Skin epidermis (tissue), 12 donors: Measurements from ENCODE around the gene VSX1.
A peak's percentile ranks its signal among the peaks of the same experiment; 100 is the strongest.

ENCODE experiments used
- H3K27ac ChIP-seq, 21 experiments: fragments of 200-600 bp; sonication (generic) in 11 of 21; one replicate each; pipeline ENCODE4 v1.5.0; 2020; ENCODE audit warnings: mild to moderate bottlenecking in 3 of 21, inconsistent platforms in 2 of 21, moderate library complexity in 2 of 21
- H3K4me3 ChIP-seq, 7 experiments: fragments of 200-600 bp; sonication (generic) in 2 of 7; one replicate each; pipeline ENCODE4 v1.5.0; 2020; ENCODE audit warnings: inconsistent platforms in 2 of 7, mild to moderate bottlenecking in 2 of 7, moderate library complexity in 1 of 7

VSX1 gene

DNA sequence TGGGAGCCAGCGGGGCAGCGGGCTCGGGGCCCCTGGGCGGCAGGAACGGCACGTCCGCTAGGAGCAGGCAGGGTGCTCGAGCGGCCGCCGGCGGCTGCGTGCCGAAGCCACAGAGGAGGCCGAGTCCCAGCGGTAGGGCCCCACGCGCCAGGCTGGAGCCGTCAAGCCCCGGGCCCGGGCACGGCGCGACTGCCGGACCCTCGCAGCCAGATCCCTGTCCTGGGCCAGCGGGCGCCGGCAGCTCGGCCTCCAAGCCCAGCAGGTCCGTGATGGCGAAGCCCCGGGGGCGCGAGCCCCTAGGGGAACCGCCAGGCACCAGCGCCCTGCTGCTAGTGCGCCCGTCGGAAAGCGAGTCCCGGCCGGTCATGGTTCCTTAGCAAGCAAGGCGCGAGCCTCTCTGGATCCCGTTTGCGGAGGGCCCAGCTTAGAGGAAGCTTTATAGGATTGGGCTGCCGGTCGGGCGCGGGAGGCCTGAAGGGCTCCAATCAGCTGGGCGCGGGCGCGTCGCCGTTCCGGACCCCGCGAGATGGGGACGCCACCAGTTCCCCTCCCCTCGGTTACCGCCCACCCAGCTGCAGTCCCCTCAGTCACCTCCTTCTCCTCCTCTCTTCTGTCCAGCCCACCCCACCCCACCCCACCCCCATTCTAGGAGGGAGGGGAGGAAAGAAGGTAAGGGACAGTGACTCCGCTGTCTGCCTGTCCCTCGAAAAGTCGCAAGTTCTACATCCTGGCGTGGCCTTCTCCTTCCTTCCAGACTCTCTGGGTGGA, at the start of gene VSX1:
Gene VSX1 (minus strand): TSS at position 412 of the 768 bp plus-strand sequence. CDS start 45 bp downstream, at position 367.
- Histone ChIP-seq H3K4me3 (no peak within 1 kb of the TSS), H3K27ac (no peak within 1 kb of the TSS)

DNA sequence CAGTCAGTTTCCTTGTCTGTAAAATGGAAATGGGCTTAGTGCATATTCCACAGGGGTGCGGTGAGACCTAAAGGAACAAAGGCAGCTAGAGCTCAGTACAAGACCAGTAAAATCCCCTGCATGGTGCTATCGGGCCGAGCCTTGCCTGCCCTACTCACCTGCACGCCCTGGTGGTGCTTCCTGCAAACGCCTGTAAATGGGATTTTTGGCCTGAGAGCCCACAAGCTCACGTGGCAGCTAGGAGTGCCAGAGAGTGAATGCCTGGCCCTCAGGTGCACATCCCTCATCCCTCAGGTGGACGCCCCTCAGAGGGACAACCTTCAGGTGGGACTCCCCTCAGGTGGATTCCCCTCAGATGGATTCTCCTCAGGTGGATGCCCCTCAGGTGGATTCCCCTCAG, 48.0 kb upstream of the VSX1 start:
- no peak overlapping the region for H3K4me3 ChIP-seq
- no peak overlapping the region for H3K27ac ChIP-seq

DNA sequence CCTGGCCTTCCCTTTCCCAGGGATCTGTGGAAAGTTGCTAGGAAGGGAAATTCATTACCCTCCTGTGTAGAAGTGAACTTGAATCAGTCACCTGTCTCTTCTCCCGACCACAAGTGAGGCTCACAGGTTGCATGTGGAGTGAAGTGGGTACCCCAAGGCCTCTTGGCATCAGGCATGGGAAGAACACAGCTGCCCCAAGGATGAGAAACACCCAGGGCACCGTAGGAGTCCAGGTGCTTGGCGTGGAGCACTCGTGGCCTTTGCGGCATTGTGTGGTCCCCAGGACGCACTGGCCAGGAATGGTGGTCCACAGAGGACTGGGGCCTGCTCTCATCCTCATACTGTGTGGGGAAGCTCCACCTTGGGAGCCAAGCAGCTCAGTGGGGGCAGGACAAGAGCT, 47.5 kb upstream of the VSX1 start:
- Histone ChIP-seq H3K4me3 (no peak overlapping the region), H3K27ac (no peak overlapping the region)

DNA sequence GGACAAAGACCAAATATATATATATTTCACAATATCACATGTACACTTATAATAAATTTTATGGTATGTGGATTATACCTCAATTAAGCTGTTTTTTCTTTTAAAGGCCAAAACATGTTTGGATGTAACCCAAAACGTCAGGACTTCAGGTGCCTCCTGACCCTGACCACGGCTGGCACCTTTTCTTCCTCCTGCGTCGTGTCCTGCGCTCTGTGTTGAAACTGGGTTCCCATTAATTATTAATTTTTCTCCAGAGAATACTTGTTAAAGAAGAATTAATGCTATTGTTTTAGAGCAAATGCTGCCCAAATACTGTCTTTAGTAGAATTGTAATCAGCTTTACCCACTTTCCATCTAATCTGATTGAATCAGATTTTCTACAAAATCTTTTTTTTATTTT, 46.7 kb upstream of the VSX1 start:
- no peak overlapping the region for H3K27ac ChIP-seq
- H3K4me3 ChIP-seq: no peak overlapping the region

DNA sequence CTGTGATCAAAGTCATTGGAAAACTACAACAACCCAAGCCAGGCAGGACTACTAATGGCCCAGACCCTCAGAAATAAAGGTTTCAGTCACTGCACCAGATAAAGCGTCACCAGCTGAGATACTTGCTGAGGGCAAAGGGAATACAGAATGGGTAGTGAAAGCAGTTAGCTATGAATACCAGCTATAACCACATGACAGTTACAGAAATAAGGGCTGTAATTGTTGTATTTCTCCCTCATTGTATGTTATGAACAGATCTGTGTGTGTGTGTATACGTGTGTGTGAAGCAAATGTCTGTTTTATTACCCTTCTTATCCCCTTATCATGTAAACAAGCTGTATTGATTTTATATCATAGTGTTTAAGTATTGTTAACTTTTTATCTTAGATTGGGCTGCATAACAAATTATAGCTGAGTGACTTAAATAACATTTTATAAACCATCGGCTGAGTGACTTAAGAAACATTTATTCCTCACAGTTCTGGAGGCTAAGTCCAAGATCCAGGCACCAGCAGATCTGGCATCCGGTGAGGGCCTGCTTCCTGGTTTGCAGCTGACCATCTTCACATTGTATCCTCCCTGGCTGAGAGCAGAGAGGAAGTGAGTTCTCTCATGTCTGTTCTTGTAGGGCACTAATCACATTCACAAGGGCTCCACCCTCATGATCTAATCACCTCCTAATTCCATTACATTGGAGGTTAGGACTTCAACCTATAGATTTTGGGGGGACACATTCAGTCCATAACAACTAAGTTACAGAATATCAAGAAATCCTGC, 46.0 kb upstream of the VSX1 start:
- H3K4me3 ChIP-seq: no peak overlapping the region
- no peak overlapping the region for H3K27ac ChIP-seq

DNA sequence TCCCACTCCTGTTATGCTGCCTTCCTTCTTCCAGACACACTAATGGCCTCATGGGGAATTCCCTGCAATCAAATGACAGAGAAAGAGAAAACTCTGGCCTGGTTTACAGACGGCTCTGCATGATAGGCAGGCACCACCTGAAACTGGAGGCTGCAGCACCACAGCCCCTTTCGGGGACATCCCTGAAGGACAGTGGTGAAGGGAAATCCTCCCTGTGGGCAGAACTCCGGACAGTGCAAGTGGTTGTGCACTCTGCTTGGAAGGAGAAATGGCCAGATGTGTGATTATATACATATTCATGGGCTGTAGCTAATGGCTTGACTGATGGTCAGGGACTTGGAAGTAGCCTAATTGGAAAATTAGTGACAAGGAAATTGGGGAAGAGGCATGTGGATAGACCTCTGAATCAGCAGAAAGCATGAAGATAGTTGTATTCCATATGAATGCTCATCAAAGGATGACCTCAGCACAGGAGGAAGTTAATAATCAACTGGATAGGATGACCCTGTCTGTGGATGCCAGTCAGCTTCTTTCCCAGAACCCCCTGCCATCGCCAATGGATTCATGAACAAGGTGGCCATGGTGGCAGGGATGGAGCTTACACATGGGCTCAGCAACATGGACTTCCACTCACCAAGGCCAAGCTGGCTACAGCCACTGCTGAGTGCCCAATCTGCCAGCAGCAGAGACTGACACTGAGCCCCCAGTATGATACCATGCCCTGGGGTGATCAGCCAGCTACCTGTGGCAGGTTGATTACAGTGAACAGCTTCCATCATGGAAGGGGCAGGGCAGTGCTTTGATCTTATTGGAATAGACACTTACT, 44.5 kb upstream of the VSX1 start:
- no peak overlapping the region for H3K27ac ChIP-seq
- no peak overlapping the region for H3K4me3 ChIP-seq

DNA sequence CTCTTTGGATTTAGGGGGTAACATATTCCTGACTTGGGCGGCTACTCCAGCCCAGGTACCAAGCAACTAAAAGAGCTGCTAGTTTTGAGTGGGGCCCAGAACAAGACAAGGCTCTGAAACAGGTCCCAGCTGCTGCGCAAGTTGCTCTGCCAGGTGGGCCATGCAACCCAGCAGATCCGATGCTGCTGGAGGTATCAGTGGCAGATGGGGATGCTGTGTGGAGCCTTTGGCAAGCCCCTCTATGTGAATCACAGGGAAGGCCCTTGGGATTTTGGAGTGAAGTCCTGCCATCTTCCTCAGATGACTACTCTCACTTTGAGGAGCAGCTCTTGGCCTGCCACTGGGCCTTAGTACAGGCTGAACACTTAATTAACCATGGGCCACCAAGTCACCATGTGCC, 43.7 kb upstream of the VSX1 start:
- H3K4me3 ChIP-seq: no peak overlapping the region
- H3K27ac ChIP-seq: no peak overlapping the region

DNA sequence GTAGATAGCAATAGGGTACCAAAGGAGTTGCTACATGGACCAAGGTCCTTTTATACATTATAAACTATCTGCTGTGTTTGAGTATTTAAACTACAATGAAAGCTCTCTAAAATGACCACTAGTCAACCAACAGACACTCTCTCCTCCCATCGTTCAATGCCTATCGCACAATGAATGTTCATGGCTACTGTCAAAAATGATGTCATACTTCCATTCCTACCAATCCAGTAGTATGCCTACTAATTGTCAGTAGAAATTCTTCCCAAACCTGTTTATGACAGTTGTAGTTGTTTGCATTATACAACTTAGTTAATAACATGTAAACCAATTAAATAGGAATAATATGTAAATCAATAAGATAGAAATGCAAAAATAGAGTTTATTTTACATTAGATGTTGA, 39.0 kb upstream of the VSX1 start:
- Histone ChIP-seq H3K4me3 (no peak overlapping the region), H3K27ac (no peak overlapping the region)

DNA sequence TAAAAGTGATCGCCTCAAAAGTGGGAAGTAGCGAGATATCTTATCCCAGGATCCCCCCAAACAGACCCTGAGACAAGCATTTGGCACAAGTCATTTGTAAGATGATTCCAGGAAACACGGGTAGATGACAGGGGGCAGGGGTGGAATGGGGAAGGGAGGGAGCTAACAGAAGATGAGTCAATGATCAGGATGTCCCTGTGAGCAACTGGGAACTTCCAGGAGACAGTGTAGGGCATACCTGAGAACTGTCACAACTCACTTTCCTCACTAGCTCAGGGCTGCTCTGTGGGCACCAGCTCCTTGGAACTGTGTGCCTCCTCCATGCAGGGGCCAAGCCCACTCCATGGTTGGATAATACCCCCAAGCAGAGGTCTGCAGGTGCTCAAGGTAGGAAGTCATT, 38.5 kb upstream of the VSX1 start:
- H3K27ac ChIP-seq: no peak overlapping the region

DNA sequence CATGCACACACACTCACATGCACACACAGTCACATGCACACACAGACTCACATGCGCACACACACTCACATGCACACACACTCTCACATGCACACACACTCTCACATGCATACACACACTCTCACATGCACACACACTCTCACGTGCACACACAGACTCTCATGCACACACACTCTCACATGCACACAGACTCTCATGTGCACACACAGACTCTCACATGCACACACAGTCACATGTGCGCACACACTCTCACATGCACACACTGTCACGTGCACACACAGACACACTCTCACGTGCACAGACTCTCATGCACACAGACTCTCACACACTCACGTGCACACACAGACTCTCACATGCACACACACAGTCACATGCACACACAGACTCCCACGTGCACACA, 36.6 kb upstream of the VSX1 start:
- H3K4me3 ChIP-seq: no peak overlapping the region

More for the DNA sequence above, 38.5 kb upstream of the VSX1 start:
- H3K4me3 ChIP-seq: no peak overlapping the region

DNA sequence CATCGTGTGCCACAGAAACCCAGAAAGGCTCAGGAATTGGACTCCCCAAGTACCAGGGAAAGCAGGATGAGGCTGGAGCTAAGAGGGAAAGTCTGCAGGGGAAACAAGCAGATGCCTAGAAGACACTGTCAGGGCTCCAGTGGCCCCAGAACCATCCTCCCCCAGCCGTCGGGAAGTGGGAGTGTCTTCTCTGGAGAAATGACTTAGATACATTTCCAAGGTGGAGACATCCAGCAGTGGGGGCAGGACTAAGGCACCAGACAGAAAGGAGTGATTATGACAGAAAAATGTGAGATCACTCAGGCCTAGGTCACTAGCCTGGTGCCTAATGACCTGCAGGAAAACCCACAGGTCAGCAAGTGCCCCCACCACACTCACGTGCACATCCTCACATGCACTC, 36.0 kb upstream of the VSX1 start:
- H3K27ac ChIP-seq: no peak overlapping the region
- no peak overlapping the region for H3K4me3 ChIP-seq

More for the DNA sequence above, 36.6 kb upstream of the VSX1 start:
- no peak overlapping the region for H3K27ac ChIP-seq

DNA sequence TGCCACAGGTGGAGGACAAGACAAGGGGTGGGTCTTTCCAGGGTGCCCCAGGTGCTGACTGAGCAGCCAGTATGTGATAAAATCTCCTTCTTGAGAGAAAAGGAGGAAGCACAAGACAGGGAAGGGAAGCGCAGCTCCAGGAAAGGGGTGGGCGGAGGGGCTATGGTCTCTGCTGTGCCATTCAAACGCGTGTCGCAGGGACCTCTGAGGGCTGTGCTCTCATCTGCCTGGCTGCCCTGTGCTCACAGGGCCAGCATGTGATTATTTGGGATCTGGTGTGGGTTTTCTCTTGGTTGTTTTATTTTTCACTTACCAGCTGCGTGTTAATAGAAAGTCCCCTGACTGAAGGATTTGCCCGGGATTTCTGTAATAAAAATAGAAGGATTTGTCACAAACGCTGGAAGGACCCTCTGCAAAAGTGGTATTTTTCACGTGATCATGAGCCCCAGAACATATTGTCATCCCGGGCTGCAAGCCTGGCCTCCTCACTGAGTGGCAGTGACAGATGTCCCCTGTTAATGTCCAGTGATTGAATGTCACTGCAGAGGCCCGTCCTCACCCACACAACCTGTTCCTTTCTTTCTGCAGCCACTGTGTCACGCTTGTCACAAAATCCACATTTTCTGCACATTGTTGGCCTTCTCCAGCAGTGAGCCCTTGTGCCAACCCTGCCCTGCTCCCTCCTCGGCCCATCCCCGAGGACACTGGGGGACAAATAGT, 35.0 kb upstream of the VSX1 start:
- Histone ChIP-seq H3K27ac (no peak overlapping the region), H3K4me3 (no peak overlapping the region)

DNA sequence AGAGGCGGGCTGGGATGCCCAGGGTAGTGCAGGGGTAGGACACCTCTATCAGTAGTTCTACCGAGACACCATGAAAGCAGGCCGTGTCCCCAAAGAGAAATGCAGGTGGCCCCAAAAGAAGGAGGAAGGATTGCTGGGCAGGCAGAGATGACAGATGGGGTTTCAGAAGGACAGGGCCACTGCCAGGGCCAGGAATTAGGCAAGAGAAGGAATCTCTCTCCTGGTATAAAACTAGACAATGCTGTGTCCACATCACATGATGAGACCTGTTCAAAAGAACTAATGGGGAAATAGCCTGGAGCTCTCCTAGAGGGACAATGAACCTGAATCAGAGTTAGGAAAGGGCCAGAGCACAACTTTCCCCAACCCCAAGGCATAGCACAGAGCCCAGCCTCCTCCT, 21.6 kb upstream of the VSX1 start:
- Histone ChIP-seq H3K27ac (no peak overlapping the region), H3K4me3 (no peak overlapping the region)

DNA sequence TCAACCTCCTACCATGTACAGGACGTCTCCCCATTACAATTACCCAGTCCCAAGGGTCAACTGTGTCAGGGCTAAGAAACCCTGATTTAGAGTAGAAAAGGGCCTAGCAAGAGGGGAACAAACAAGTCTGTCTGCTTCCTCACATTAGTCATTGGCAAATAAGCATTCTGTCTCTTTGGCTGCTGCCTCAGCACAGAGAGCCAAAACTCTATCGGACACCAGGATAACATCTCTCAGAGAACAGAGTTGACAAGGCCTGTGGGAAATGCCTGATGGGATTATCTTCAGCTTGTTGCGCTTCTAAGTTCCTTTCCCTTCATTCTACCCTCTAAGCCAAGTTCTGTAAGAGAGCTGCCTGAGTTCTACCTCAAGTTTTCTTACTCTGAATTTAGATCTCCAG, 19.0 kb upstream of the VSX1 start:
- H3K4me3 ChIP-seq: no peak overlapping the region
- no peak overlapping the region for H3K27ac ChIP-seq

DNA sequence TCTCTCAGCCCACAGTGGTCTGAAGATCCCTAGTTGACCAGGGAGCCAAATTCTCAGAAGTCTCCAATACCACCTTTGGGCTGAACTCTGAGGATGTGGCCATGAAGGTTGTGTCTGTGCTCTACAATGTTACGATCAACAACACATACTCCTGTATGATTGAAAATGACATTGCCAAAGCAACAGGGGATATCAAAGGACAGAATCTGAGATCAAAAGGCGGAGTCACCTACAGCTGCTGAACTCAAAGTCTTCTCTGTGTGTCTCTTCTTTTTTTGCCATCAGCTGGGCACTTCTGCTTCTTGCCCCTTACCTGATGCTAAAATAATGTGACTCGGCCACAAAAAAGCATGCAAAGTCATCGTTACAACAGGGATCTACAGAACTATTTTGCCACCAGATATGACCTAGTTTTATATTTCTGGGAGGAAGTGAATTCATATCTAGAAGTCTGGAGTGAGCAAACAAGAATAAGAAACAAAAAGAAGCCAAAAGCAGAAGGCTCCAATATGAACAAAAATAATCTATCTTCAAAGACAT, 17.7 kb upstream of the VSX1 start:
- Histone ChIP-seq H3K27ac (no peak overlapping the region), H3K4me3 (no peak overlapping the region)

DNA sequence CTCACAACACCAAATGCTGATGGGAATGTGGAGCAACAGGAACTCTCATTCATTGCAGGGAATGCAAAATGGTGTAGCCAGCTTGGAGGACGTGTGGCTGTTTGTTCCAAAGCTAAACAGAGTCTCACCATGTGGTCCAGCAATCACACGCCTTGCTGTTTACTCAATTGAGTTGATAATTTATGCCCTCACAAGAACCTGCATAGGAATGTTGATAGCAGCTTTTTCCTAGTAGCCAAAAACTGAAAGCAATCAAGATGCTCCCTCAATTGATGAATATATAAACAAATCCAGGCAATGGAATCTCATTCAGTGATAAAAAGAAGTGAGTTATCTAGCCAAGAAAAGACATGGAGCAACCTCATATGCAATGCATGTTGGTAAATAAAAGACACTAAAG, 15.6 kb upstream of the VSX1 start:
- Histone ChIP-seq H3K4me3 (no peak overlapping the region), H3K27ac (no peak overlapping the region)

DNA sequence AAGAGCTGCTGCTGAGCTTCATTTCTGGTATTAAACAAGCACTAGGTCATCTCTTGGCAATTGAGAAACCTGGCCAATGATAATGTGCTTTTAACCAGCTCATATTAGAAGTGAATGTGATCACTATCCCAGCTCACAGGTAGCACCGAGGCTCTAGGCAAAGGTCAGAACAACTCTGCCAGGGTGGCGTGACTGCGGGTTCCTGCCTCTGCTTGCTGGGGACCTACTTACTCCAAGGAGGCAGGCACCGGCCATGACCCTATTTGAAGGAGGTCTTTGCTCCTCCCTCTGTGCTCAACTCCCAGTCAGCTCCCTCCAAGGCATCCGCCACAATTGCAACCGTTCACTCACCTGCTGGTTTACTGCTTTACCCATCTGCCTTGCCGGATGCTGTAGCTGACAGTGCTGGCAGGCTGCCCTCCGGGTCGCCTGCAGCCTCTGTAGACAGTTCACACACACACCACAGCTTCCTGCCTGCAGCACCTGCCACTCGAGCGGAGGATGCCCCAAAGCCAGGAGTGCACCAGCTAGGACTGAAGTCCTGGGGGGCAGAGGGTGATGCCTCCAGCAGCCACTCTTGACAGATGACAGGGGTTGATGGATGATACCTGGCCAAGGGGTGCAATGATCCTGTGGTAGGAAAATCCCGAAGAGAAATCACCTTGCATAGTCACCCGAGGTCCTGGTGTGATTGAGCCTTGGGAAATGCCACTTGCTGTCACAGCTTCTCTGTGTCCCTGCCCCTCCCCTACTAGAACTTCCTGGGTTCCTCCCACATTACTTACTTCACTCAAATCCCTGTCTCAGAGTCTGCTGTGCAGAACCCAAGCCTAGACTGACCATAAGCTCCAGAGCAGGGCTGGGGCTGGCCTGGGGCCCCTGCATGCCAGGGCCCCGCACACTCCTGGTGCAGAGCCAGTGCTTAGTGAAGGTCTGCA, 8.8 kb upstream of the VSX1 start:
- H3K27ac ChIP-seq: peak overlapping the region in 6 of 21 experiments; percentile 1 to 69 (median 28)
- no peak overlapping the region for H3K4me3 ChIP-seq

DNA sequence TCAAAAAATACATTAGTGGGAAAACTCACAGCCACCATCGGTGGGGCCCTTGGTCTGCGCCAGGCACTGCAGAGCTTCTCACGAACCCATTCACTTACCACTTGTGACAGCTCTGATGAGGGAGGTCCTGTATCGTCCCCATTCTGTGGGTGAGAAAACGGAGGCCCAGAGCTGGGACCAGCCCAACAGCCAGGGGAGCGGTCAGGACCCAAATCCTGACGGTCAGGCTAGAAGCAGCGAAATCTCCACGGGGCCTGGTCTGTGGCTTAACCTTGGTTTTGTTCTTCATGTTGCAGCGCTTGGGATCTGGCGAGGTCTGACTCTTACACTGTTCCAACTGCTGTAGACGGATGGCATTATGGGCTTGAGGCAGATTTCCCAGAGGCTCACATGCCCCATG, 7.7 kb upstream of the VSX1 start:
- Histone ChIP-seq H3K4me3 (no peak overlapping the region), H3K27ac (peak overlapping the region in 2 of 21 experiments; percentile 29 to 32)
